ENCODE results near the gene PRIM2.
"Not testable (repeated sequence)": the region's sequence is repeated elsewhere in the genome, so short reads cannot be mapped to it uniquely, and the experiment has no call there.

Gene PRIM2

DNA sequence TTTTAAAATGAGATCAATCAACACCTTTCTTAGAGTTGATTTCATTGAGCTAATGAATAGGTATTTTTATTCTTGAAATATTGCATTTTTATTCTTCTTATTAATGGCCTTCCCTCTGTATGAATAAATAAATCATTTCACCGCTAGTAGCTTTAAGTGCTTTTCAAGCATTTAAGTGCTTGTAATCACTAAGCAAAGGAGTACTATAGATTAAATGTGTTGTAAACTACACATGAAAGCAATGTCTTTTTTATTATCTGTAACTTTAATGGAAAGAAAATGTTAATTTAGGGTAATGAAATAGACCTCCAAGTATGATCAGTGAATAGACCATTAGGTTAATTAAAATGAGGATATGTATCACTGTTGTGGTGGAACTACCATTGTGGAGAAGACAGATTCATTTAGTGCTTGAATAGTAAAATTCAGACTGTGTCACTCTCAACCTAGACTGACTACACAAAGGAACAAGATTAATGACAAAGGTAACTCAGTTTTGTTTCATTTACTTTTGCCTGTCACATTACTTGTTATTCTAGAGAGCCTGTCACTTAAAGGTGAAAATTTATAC, 132.2 kb downstream of the PRIM2 start:
- not testable (repeated sequence) for DNase-seq (ENCODE audit: low read depth)

GRCh38 chr6:57459781-57460180, 142.4 kb downstream of the PRIM2 start:
- DNase-seq (ENCODE audit: low read depth) = not testable (repeated sequence)

GRCh38 chr6:57461022-57461421, 143.6 kb downstream of the PRIM2 start:
- DNase-seq (ENCODE audit: low read depth) = not testable (repeated sequence)

DNA sequence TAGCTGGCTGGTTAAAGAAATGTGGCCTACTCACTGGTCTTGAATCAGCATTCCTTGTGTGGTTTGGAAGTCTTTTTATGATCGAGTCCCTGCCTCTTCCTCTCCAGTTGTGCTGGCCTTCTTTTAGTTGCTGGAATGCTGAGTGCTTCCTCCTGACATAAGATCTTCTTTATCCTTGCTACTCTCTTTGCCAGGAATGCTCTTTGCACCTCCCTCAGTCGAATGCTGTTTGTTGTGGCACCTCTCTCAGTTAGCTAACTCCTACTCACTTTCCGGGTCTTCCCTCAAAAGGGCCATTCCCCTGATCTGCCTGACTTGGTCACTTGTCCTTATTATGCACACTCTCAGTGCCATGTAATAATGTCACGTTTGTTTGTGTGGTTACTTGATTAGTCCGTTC, 146.4 kb downstream of the PRIM2 start:
- DNase-seq (ENCODE audit: low read depth) = not testable (repeated sequence)

DNA sequence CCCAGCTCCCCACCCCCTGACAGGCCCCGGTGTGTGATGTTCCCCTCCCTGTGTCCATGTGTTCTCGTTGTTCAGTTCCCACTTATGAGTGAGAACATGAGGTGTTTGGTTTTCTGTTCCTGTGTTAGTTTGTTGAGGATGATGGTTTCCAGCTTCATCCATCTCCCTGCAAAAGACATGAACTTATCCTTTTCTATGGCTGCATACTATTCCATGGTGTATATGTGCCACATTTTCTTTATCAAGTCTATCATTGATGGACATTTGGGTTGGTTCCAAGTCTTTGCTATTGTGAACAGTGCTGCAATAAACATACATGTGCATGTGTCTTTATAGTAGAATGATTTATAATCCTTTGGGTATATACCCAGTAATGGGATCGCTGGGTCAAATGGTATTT, 148.5 kb downstream of the PRIM2 start:
- not testable (repeated sequence) for DNase-seq (ENCODE audit: low read depth)

DNA sequence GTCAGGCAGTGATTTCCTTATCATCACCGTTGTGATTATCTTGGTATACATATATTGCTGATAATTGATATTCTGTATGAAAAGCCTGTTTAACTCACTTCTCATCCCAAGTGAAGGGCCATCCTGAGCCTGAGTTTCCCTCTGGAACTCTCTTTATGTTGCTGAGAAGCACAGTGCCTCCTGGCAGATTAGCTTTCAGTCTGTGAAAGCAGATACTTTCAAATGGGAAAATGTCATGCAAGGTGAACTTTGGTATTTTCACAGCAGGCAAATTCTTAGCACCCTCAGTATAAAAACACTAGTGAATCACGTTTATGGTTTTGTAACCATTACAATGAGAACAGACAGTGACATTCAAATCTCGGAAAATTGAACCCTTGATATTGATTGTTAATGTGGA, 151.6 kb downstream of the PRIM2 start:
- DNase-seq (ENCODE audit: low read depth) = no peak

GRCh38 chr6:57470148-57470547, 152.7 kb downstream of the PRIM2 start:
- not testable (repeated sequence) for DNase-seq (ENCODE audit: low read depth)

DNA sequence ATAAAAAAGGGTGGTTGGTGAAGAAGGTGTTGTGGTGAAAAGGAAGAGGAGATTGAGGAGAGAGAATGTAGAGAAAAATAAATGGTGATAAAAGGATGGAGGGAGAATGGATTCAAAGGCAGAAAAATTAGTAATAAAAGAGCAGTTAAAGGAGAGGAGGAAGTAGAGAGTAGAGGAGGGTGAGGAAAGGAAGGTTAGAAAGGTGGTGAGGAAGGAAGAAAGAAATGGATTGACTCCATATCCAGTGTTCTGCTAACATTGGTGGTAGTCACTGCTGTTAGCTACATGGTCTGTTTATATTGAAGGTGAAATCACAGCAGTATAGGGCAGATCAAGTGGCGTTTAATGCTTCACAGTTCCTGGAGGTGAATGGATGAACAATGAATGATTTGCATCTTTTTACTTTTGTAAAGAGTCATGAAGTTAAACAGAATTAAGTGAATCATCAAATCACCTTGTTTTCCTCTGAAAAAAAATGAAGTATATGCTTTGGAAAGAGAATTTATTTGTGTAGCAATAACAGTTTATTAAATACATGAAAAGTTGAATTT, 154.0 kb downstream of the PRIM2 start:
- peak; percentile 42 for DNase-seq (ENCODE audit: low read depth)

- peak; percentile 92 for DNase-seq (ENCODE audit: low read depth)
Observed at GRCh38 chr6:57472861-57473362, 155.5 kb downstream of the PRIM2 start.

DNA sequence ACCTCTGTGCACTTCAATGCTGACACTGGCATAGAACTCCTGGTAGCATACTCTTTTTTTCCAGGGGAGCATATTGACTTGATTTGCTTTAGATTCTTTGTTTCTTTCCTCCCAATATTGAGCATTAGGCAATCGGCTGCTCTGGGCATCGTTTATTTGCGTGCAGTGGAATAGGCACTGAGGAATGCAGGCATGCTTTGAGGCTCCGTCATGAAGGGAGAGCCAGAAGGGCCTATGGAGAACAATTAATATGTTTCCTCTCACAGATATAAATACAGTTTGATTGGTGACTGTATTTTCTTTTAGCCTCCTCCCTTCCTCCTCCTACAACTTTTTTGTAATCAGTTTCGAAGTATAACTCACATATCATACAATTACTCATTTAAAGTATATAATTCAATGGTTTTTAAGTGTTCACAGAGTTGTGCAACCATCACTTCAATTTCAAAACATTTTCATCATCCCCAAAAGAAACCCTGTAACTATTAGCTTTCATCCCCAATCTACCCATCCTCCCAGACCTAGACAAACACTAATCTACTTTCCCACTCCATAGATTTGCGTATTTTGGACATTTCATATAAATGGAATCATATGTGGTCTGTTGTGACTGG, 157.5 kb downstream of the PRIM2 start:
- DNase-seq (ENCODE audit: low read depth) = peak; percentile 92

DNA sequence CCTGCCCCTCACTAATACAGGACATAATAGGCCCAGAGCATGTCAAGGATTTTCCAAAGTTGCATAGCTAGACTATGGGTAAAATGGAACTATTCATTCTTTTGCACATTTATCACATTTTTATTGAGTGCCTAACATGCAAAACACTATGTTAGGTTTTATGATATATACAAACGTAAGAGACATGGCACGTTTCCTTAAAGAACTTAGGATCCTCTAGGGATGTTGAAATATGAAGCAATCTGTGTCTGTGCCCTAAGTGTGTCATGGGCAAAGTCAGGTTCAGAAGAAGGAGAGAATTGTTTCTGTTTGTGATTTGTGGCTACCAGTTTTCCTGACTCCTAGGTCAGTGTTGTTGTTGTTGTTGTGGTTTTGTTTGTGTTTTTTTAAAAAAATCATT, 158.2 kb downstream of the PRIM2 start:
- peak; percentile 63 for DNase-seq (ENCODE audit: low read depth)

- DNase-seq (ENCODE audit: low read depth) = not testable (repeated sequence)
Observed at GRCh38 chr6:57480194-57480593, 162.8 kb downstream of the PRIM2 start.

DNA sequence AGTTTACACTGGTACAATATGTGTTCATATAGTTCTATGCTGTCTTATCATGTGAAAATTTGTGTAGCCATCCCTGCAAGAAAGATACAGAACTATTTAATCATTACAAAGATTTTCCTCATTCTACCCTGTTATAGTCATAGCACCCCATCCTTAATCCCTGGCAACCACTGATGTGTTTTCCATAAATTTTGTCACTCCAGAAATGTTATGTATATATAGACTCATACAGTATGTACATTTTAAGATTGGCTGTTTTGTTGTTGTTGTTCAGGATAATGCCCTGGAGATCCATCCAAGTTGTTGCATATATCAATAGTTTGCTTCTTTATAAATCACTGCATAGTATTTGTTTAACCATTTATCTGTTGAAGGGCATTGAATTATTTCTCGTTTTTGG, 163.7 kb downstream of the PRIM2 start:
- not testable (repeated sequence) for DNase-seq (ENCODE audit: low read depth)

GRCh38 chr6:57482471-57482870, 165.0 kb downstream of the PRIM2 start:
- not testable (repeated sequence) for DNase-seq (ENCODE audit: low read depth)

GRCh38 chr6:57486494-57487081, 169.2 kb downstream of the PRIM2 start:
- peak; percentile 47 for DNase-seq (ENCODE audit: low read depth)

GRCh38 chr6:57488551-57488950, 171.1 kb downstream of the PRIM2 start:
- peak; percentile 48 for DNase-seq (ENCODE audit: low read depth)

- DNase-seq (ENCODE audit: low read depth) = not testable (repeated sequence)
Observed at GRCh38 chr6:57489887-57490286, 172.5 kb downstream of the PRIM2 start.

- not testable (repeated sequence) for DNase-seq (ENCODE audit: low read depth)
Observed at GRCh38 chr6:57491795-57492194, 174.4 kb downstream of the PRIM2 start.

DNA sequence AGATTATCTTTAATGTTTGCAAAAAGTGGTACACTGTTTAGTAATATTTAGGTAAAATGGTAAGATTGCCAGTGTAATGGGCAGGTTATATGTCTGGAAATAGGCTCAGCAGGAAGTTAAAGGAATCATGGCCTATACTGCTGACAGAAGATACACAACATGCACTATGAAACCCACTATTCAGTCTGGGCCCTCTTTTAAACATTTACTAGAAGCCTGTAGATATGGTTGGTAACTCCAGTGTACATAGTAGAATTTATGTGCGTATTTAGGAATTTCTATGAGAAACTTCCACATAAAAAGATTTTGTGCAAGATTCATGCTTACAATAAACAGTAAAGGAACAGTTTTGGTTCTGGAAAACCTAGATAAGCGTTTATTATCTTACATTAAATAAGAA, 178.8 kb downstream of the PRIM2 start:
- not testable (repeated sequence) for DNase-seq (ENCODE audit: low read depth)

DNA sequence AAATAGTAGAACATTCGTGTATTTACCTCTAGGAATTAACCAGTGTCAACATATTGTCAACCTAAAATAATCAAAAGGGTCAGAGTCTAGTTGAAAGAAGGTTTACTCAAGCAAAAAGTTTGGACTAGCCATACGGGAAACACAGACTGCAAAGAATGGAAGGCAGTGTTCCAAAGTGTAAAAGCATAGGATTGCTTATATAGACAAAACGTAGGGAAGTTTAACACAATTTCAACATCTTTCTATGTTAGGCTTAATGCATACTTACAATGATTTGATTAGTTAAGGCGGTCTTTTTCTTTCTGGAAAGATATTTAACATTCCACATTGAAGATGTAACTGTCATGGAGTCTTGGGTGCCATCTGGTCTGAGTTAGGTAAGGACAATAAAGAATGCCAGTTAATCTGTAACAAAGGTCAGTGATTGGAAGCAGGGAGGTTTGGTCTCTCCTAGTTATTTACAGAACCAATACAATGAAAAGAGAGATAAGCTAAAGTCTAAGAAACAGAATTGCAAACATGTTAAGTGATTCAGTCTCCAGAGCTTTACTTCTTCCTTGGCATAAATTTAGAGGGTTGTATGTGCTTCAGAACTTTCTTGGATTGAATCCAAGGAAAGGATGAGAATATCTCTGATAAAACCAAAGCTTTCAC, 183.1 kb downstream of the PRIM2 start:
- not testable (repeated sequence) for DNase-seq (ENCODE audit: low read depth)

DNA sequence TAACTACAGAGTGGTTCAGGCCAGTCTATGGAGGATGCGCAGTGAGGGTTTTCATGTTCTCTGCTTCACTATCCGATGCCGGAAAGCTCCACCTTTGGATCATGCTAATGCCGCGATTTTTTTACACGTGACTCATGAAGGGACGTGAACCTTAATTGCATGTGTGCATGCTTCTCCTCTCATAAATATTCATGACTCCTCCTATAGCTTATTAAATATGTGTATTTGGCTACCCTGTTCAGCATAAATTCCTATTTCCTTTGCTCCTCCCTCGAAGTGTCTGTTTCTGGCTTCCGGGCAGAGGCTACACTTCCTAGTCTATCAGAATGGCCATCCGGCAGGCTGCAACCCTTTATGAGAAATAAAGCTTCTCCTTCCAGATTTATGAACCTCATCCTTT, 185.0 kb downstream of the PRIM2 start:
- not testable (repeated sequence) for DNase-seq (ENCODE audit: low read depth)

- DNase-seq (ENCODE audit: low read depth) = not testable (repeated sequence)
Observed at GRCh38 chr6:57505251-57505650, 187.8 kb downstream of the PRIM2 start.

Measured in ELR (cell line).